WTC11 (cell line): ENCODE data around the gene KRT32. TPM values are rescaled to one million over a fixed set of nuclear protein-coding genes. Genes with fewer than 3 reads are reported as not detected.
"Not testable (repeated sequence)": the region's sequence is repeated elsewhere in the genome, so short reads cannot be mapped to it uniquely, and the experiment has no call there.

Source experiments
- ATAC-seq: fragments of 200-7000 bp; cut with Tn5 transposase; 2 replicates; pipeline ENCODE4 v1.10.0; 2021; ENCODE audit warnings: mild to moderate bottlenecking, moderate library complexity
- CTCF ChIA-PET: fragments of 300-600 bp; sonication (Branson Sonifier 250); formaldehyde crosslinking; loops from one replicate; lab custom pipeline; 2021; ENCODE audit warnings: antibody characterized with exemption; lab: Charles Lee
- POLR2A ChIA-PET: fragments of 350-600 bp; sonication (Branson Sonifier 250); formaldehyde crosslinking; loops from one replicate; lab custom pipeline; 2021; ENCODE audit warnings: antibody characterized with exemption; lab: Charles Lee
- DNase-seq: peaks from one replicate; pipeline ENCODE4 v3.0.0; 2021; ENCODE audit warnings: low spot score
- H3K27ac Mint-ChIP-seq: 2 replicates; pipeline ENCODE4 v1.8.0; 2021; ENCODE audit warnings: mixed read lengths
- H3K27me3 Mint-ChIP-seq: 2 replicates; pipeline ENCODE4 v1.8.0; 2021; ENCODE audit warnings: low read depth, mild to moderate bottlenecking, moderate library complexity, mixed read lengths
- H3K36me3 Mint-ChIP-seq: 2 replicates; pipeline ENCODE4 v1.8.0; 2021; ENCODE audit warnings: mixed read lengths
- H3K4me1 Mint-ChIP-seq: 2 replicates; pipeline ENCODE4 v1.8.0; 2022; ENCODE audit warnings: mixed read lengths
- H3K4me3 Mint-ChIP-seq: 2 replicates; pipeline ENCODE4 v1.8.0; 2021; ENCODE audit warnings: mild to moderate bottlenecking, moderate library complexity, mixed read lengths
- H3K9me3 Mint-ChIP-seq: 2 replicates; pipeline ENCODE4 v1.8.0; 2021; ENCODE audit warnings: mixed read lengths
- ATF2 ChIP-seq: sonication (generic); formaldehyde crosslinking; IDR thresholded peaks from 2 replicates; pipeline ENCODE4 v1.8.1; 2022; ENCODE audit warnings: low read depth, missing genetic modification reagents, borderline replicate concordance
- ERG ChIP-seq: fragments of 250-450 bp; sonication (Bioruptor Pico); IDR thresholded peaks from 2 replicates; pipeline ENCODE4 v1.8.0; 2021; ENCODE audit warnings: mild to moderate bottlenecking
- GABPB1 ChIP-seq: sonication (generic); formaldehyde crosslinking; IDR thresholded peaks from 2 replicates; pipeline ENCODE4 v1.8.1; 2023; ENCODE audit warnings: mild to moderate bottlenecking, missing genetic modification reagents
- HMGA2 ChIP-seq: fragments of 250-450 bp; sonication (Bioruptor Pico); IDR thresholded peaks from 2 replicates; pipeline ENCODE4 v1.4.0; 2021; ENCODE audit warnings: mild to moderate bottlenecking, moderate library complexity
- JAZF1 ChIP-seq: fragments of 250-450 bp; sonication (Bioruptor Pico); IDR thresholded peaks from 2 replicates; pipeline ENCODE4 v1.9.0; 2021; ENCODE audit warnings: moderate library complexity, mild to moderate bottlenecking, inconsistent platforms
- PRDM15 ChIP-seq: sonication (generic); formaldehyde crosslinking; IDR thresholded peaks from 2 replicates; pipeline ENCODE4 v1.8.0; 2022; ENCODE audit warnings: missing genetic modification reagents
- PREB ChIP-seq: sonication (generic); formaldehyde crosslinking; IDR thresholded peaks from 2 replicates; pipeline ENCODE4 v1.8.1; 2022; ENCODE audit warnings: mild to moderate bottlenecking, missing genetic modification reagents, moderate library complexity, borderline replicate concordance
- PRRX2 ChIP-seq: fragments of 250-450 bp; sonication (Bioruptor Pico); IDR thresholded peaks from 2 replicates; pipeline ENCODE4 v1.8.0; 2021; ENCODE audit warnings: mild to moderate bottlenecking
- TCF7 ChIP-seq: sonication (generic); formaldehyde crosslinking; IDR thresholded peaks from 2 replicates; pipeline ENCODE4 v1.8.0; 2022; ENCODE audit warnings: mild to moderate bottlenecking, low read depth, missing genetic modification reagents, moderate library complexity
- TEAD1 ChIP-seq: sonication (generic); formaldehyde crosslinking; IDR thresholded peaks from 2 replicates; pipeline ENCODE4 v1.8.0; 2022; ENCODE audit warnings: mild to moderate bottlenecking, missing genetic modification reagents
- TEAD4 ChIP-seq: sonication (generic); formaldehyde crosslinking; IDR thresholded peaks from 2 replicates; pipeline ENCODE4 v1.8.0; 2022; ENCODE audit warnings: mild to moderate bottlenecking, missing genetic modification reagents
- ZBTB21 ChIP-seq: sonication (generic); formaldehyde crosslinking; IDR thresholded peaks from 2 replicates; pipeline ENCODE4 v1.8.1; 2023; ENCODE audit warnings: mild to moderate bottlenecking, missing genetic modification reagents, borderline replicate concordance
- ZNF121 ChIP-seq: sonication (generic); formaldehyde crosslinking; IDR thresholded peaks from 2 replicates; pipeline ENCODE4 v1.8.0; 2023; ENCODE audit warnings: missing genetic modification reagents
- total RNA-seq: library from RNA; stranded (reverse); gene quantifications from 3 replicates; pipeline ENCODE4 v1.2.3, GENCODE V29; 2021

The KRT32 gene
- total RNA-seq, 1 experiment from 2014 or later, result not detected

- no peak for DNase-seq
- H3K4me3 Mint-ChIP-seq, result no peak overlapping the region
- H3K36me3 Mint-ChIP-seq, result no peaks in the 10 kb centered on the region
- TF ChIP-seq JAZF1 (CRISPR knock-in tag), result no peak
- ChIA-PET POLR2A (no interaction called here), CTCF (interaction anchor here (0.6 to 2.5 kb wide), 3 partner anchors 11 to 953 kb away, joined by 3 to 16 read pairs (median 4); no protein-coding TSS in a partner anchor)
- no peak overlapping the region for H3K27ac Mint-ChIP-seq
- H3K4me1 Mint-ChIP-seq, result peaks cover 7% of the 10 kb centered on the region
- no peaks in the 10 kb centered on the region for H3K9me3 Mint-ChIP-seq
- no peak for ATAC-seq
- no peaks in the 10 kb centered on the region; the same call in 1 of the 2 replicates for H3K27me3 Mint-ChIP-seq
Measured at GRCh38 chr17:41428591-41429291, 38.4 kb downstream of the KRT32 start.

GRCh38 chr17:41424111-41424635, 43.0 kb downstream of the KRT32 start, which contains the start of gene KRT37:
Gene KRT37, minus strand, starts transcription at chr17:41424585. Its CDS starts 62 bp downstream, at chr17:41424523.
- Mint-ChIP-seq H3K4me3 (no peak within 1 kb of the TSS), H3K36me3 (no peaks in the 10 kb centered on the region), H3K27ac (no peak within 1 kb of the TSS), H3K27me3 (no peaks in the 10 kb centered on the region; the same call in 1 of the 2 replicates), H3K4me1 (peaks cover 7% of the 10 kb centered on the region), H3K9me3 (no peaks in the 10 kb centered on the region)
- ChIA-PET CTCF (no interaction called here), POLR2A (no interaction called here)
- DNase-seq (no peak), ATAC-seq (no peak)
- TF ChIP-seq ZBTB21, result no peak
- TF ChIP-seq GABPB1 (CRISPR knock-in tag), result no peak
- no peak for TF ChIP-seq PRDM15 (CRISPR knock-in tag)
- TF ChIP-seq ZNF121 (CRISPR knock-in tag), result no peak
- no peak for TF ChIP-seq TCF7
- no peak for TF ChIP-seq ERG
- no peak for TF ChIP-seq TEAD4 (CRISPR knock-in tag)
- TF ChIP-seq PRRX2, result no peak
- no peak for TF ChIP-seq PREB (CRISPR knock-in tag)
- no peak for TF ChIP-seq TEAD1
- TF ChIP-seq ATF2 (CRISPR knock-in tag), result no peak
- TF ChIP-seq HMGA2, result no peak

GRCh38 chr17:41422586-41422985, 44.6 kb downstream of the KRT32 start:
- H3K36me3 Mint-ChIP-seq, H3K9me3 Mint-ChIP-seq, ATAC-seq, H3K27ac Mint-ChIP-seq, H3K27me3 Mint-ChIP-seq, DNase-seq, H3K4me3 Mint-ChIP-seq, POLR2A ChIA-PET, H3K4me1 Mint-ChIP-seq: not testable (repeated sequence)
- CTCF ChIA-PET, result interaction anchor here (1.2 kb wide), 1 partner anchor 127 kb away, joined by 5 read pairs; no protein-coding TSS in a partner anchor
